ENCODE data around the gene UBAC2.

DNA sequence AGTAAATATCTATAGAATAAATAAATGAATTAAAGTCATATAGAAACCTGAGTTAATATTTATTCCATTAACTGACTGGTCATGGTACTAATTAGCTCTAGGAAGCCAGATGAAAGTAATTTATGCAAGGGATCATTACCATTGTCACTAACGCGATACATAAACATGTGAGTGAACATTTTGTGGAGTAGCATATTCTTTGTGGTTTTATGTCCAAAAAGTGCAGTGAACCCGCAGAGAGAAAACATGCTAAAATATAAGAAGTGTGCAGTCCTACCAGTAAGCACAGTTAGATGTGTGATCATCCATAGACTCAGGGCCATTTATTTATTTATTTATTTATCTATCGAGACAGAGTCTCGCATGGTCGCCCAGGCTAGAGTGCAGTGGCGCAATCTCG is 104.9 kb downstream of the UBAC2 start:
- TF ChIP-seq, protein P1, sequence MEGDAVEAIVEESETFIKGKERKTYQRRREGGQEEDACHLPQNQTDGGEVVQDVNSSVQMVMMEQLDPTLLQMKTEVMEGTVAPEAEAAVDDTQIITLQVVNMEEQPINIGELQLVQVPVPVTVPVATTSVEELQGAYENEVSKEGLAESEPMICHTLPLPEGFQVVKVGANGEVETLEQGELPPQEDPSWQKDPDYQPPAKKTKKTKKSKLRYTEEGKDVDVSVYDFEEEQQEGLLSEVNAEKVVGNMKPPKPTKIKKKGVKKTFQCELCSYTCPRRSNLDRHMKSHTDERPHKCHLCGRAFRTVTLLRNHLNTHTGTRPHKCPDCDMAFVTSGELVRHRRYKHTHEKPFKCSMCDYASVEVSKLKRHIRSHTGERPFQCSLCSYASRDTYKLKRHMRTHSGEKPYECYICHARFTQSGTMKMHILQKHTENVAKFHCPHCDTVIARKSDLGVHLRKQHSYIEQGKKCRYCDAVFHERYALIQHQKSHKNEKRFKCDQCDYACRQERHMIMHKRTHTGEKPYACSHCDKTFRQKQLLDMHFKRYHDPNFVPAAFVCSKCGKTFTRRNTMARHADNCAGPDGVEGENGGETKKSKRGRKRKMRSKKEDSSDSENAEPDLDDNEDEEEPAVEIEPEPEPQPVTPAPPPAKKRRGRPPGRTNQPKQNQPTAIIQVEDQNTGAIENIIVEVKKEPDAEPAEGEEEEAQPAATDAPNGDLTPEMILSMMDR (IDR thresholded peaks at IDR 0.05; ENCODE audit: borderline replicate concordance, extremely low read depth, low read length, poor library complexity, severe bottlenecking), result no peak
- TF ChIP-seq EZH2 (IDR thresholded peaks at IDR 0.05; ENCODE audit: borderline replicate concordance, low read depth, low read length, severe bottlenecking), result no peak

Measured in DND-41 (cell line).